ENCODE measurements around the gene CISH. TPM values are rescaled to one million over a fixed set of nuclear protein-coding genes. Genes with fewer than 3 reads are reported as not detected.

The CISH gene
- total and polyA plus RNA-seq, 10 of the 15 experiments (the other 5 are each of a cell fraction or from before 2014, with no cell fraction given), result 0.21 to 4.4 (median 1.8) TPM

DNA sequence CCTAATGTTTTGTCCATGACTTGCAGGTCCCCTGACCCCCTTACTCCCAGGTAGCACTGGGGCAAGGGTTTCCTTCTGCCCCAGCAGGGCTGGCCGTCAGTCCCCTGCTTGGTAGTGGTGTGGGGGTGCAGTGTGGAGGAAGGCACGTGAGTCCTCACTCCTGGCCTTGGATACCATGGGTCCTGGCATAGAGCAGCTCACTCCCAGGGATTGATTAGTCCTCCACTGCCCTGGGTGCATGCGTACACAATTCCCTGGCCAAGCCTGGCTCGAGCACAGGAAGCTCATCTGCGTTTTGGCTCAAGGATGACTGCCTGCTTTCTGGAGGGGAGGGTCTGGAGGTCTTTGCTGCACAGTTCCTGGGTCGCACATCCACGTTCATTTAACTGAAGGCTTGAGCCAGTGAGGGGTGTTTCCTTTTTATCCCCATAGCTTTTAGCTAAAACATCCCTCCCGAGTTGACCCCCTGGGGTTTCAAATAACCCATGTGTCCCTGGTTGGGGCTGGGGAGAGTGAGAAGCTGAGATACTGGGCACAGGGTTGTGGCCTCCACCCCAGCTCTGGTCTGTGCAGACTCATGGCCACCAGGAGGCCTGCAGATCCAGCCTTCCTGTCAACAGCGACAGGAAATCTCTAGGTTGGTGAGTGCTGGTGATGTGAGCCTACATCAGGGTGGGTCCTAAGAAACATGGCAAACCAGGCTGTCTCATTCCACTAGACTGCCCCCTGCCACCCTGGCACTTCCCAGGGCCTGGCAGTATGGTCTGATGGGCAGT lies 30.7 kb downstream of the CISH start:
- Histone ChIP-seq H3K9ac (ENCODE audit: control insufficient read depth, insufficient read depth, low read length) (no peak overlapping the region), H3K36me3 (ENCODE audit: control insufficient read depth in 2 of 2, insufficient read depth in 2 of 2, low read length in 1 of 2) (no peaks in the 10 kb centered on the region), H4K20me1 (ENCODE audit: control insufficient read depth, insufficient read depth) (no peaks in the 10 kb centered on the region), H3K79me2 (ENCODE audit: control insufficient read depth, insufficient read depth, low read length) (no peaks in the 10 kb centered on the region), H2AFZ (ENCODE audit: control insufficient read depth, low read depth, low read length) (no peak overlapping the region), H3K9me3 (replicated peaks; ENCODE audit: control insufficient read depth, insufficient read depth, low read length) (no peaks in the 10 kb centered on the region), H3K27ac (ENCODE audit: control insufficient read depth, insufficient read depth) (no peak overlapping the region), H3K4me1 (ENCODE audit: control insufficient read depth, insufficient read depth, low read length) (no peaks in the 10 kb centered on the region), H3K4me2 (ENCODE audit: control insufficient read depth, insufficient read depth) (no peak overlapping the region), H3K27me3 (replicated peaks in 1 of 2; ENCODE audit: control insufficient read depth in 2 of 2, insufficient read depth in 2 of 2, low read length in 1 of 2) (no peaks in the 10 kb centered on the region), H3K4me3 (no peak overlapping the region)
- ChIA-PET POLR2A (no interaction called here), CTCF (interaction anchor here (0.8 to 1.9 kb wide), 4 partner anchors 8 to 35 kb away, joined by 3 to 5 read pairs (median 4); partner anchors contain the start of gene CISH), SMC1A (ENCODE audit: uncharacterized antibody, unreplicated experiment) (no interaction called here), RAD21 (ENCODE audit: unreplicated experiment) (interaction anchor here (0.9 to 1.2 kb wide), 2 partner anchors 9 to 31 kb away, joined by 3 to 4 read pairs; partner anchors contain the start of gene CISH)
- DNase-seq (ENCODE audit: low read depth, low spot score), result no peak
- TF ChIP-seq, protein P1, sequence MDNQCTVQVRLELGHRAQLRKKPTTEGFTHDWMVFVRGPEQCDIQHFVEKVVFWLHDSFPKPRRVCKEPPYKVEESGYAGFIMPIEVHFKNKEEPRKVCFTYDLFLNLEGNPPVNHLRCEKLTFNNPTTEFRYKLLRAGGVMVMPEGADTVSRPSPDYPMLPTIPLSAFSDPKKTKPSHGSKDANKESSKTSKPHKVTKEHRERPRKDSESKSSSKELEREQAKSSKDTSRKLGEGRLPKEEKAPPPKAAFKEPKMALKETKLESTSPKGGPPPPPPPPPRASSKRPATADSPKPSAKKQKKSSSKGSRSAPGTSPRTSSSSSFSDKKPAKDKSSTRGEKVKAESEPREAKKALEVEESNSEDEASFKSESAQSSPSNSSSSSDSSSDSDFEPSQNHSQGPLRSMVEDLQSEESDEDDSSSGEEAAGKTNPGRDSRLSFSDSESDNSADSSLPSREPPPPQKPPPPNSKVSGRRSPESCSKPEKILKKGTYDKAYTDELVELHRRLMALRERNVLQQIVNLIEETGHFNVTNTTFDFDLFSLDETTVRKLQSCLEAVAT (IDR thresholded peaks at IDR 0.05), result no peak
- TF ChIP-seq CBFB (IDR thresholded peaks at IDR 0.05; ENCODE audit: low read depth) (no peak), BACH1 (IDR thresholded peaks at IDR 0.05; ENCODE audit: borderline replicate concordance) (no peak), ZNF217 (IDR thresholded peaks at IDR 0.05) (no peak), BRCA1 (IDR thresholded peaks at IDR 0.05; ENCODE audit: low read depth, low read length) (no peak), SPI1 (IDR thresholded peaks at IDR 0.05; ENCODE audit: borderline replicate concordance, insufficient read depth, low read depth, low read length) (no peak), NFXL1 (IDR thresholded peaks at IDR 0.05; ENCODE audit: borderline replicate concordance) (no peak), RUNX3 (IDR thresholded peaks at IDR 0.05; ENCODE audit: low read length) (no peak), NFYB (IDR thresholded peaks at IDR 0.05; ENCODE audit: insufficient read depth, low read depth, low read length) (no peak), ZZZ3 (IDR thresholded peaks at IDR 0.05; ENCODE audit: control insufficient read depth, insufficient read length, low read depth) (no peak), MTA2 (IDR thresholded peaks at IDR 0.05; ENCODE audit: low read depth) (no peak), NFIC (IDR thresholded peaks at IDR 0.05; ENCODE audit: low read depth, low read length) (no peak), SMAD5 (IDR thresholded peaks at IDR 0.05; ENCODE audit: low read depth) (no peak)
- TF ChIP-seq, protein P2, sequence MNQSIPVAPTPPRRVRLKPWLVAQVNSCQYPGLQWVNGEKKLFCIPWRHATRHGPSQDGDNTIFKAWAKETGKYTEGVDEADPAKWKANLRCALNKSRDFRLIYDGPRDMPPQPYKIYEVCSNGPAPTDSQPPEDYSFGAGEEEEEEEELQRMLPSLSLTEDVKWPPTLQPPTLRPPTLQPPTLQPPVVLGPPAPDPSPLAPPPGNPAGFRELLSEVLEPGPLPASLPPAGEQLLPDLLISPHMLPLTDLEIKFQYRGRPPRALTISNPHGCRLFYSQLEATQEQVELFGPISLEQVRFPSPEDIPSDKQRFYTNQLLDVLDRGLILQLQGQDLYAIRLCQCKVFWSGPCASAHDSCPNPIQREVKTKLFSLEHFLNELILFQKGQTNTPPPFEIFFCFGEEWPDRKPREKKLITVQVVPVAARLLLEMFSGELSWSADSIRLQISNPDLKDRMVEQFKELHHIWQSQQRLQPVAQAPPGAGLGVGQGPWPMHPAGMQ (IDR thresholded peaks at IDR 0.05; ENCODE audit: borderline replicate concordance), result no peak
- no peak for ATAC-seq
- intact Hi-C loops (cut with micrococcal nuclease; ENCODE audit: unreplicated experiment) (no loop called here), in situ Hi-C loops (cut with MboI) (no loop called here)
- WGBS (ENCODE audit: insufficient coverage, insufficient replicate concordance, low lambda C conversion rate, missing lambda C conversion rate), result 92% methylated on average over 9 of the region's 9 CpGs
- no TSS peak for BruUV-seq (replicated peaks)
- FAIRE-seq, result no peak

Measured in GM12878 (cell line).